HCT116 (cell line): ENCODE measurements around the gene OR2Y1. TPM values are rescaled to one million over a fixed set of nuclear protein-coding genes. Genes with fewer than 3 reads are reported as not detected.
"Not testable (repeated sequence)": the region's sequence is repeated elsewhere in the genome, so short reads cannot be mapped to it uniquely, and the experiment has no call there.

ENCODE experiments used
- ATAC-seq: fragments of 200-7000 bp; cut with Tn5 transposase; 2 replicates; pipeline ENCODE4 v1.9.1; 2020; ENCODE audit warnings: mild to moderate bottlenecking, moderate library complexity
- Bru-seq: library from RNA; stranded (reverse); fragments of 400-500 nt; gene quantifications from one replicate; lab custom pipeline; 2021; lab: Mats Ljungman, UMichigan
- BruChase-seq, 2 experiments: library from RNA; stranded (reverse); fragments of 400-500 nt; gene quantifications; one replicate each; lab custom pipeline; 2021; lab: Mats Ljungman, UMichigan
- BruUV-seq: library from RNA; stranded (reverse); fragments of 400-500 nt; replicated peaks from 2 replicates; lab custom pipeline; 2021; lab: Mats Ljungman, UMichigan
- CTCF ChIA-PET: fragments of 300-600 bp; sonication (Branson Sonifier 250); formaldehyde crosslinking; loops from one replicate; lab custom pipeline; 2021; ENCODE audit warnings: antibody characterized with exemption; lab: Charles Lee
- POLR2A ChIA-PET: fragments of 300-600, 350-600 bp; sonication (Branson Sonifier 250); formaldehyde crosslinking; loops from one replicate; lab custom pipeline; 2021; ENCODE audit warnings: antibody characterized with exemption; lab: Charles Lee
- RAD21 ChIA-PET, 2 experiments: fragments of 300-600 bp; sonication (Branson Sonifier 250); formaldehyde crosslinking; loops; one replicate each; lab custom pipeline; 2023; ENCODE audit warnings: low total read pairs in 2 of 2; ENCODE audit not compliant: uncharacterized antibody in 2 of 2, unreplicated experiment in 2 of 2, low non-redundant PET in 1 of 2; lab: Charles Lee
- DNase-seq: peaks from one replicate; pipeline ENCODE4 v3.0.0-alpha.2; 2010; ENCODE audit warnings: low read depth, low spot score
- H2AFZ ChIP-seq: fragments of 200-600 bp; shearing (Covaris generic), sonication (generic); 2 replicates; pipeline ENCODE4 v1.6.1; 2017; ENCODE audit warnings: low read depth, mixed run types, mixed read lengths, antibody characterized with exemption, low read length; ENCODE audit not compliant: poor library complexity, severe bottlenecking
- H3K27ac ChIP-seq: 2 replicates; pipeline ENCODE4 v1.5.1; 2012; ENCODE audit warnings: low read depth, low read length
- H3K27me3 ChIP-seq: fragments of 200-600 bp; sonication (generic); 2 replicates; pipeline ENCODE4 v1.6.1; 2016; ENCODE audit warnings: mixed run types, low read length, mixed read lengths; ENCODE audit not compliant: insufficient read depth
- H3K36me3 ChIP-seq, 2 experiments: fragments of 200-500 bp in 1 of 2; fragments of 200-600 bp in 1 of 2; sonication (Bioruptor generic) in 1 of 2; sonication (generic) in 1 of 2; 2 replicates each; pipeline versions ENCODE4 v1.5.1 to v1.6.1; 2014 to 2016; ENCODE audit warnings: low read length in 2 of 2, inconsistent platforms in 1 of 2, mixed read lengths in 1 of 2, mixed run types in 1 of 2; ENCODE audit not compliant: insufficient read depth in 2 of 2, control insufficient read depth in 1 of 2
- H3K4me1 ChIP-seq, 2 experiments: fragments of 200-600 bp in 1 of 2; sonication (generic) in 1 of 2; 2 replicates each; pipeline versions ENCODE4 v1.5.1 to v1.6.1; 2012 to 2017; ENCODE audit warnings: low read length in 2 of 2, inconsistent platforms in 1 of 2, mild to moderate bottlenecking in 1 of 2, mixed read lengths in 1 of 2, mixed run types in 1 of 2, moderate library complexity in 1 of 2; ENCODE audit not compliant: insufficient read depth in 2 of 2, control insufficient read depth in 1 of 2
- H3K4me2 ChIP-seq: fragments of 200-600 bp; sonication (generic); 2 replicates; pipeline ENCODE4 v1.6.1; 2017; ENCODE audit warnings: mixed run types, low read length, mixed read lengths
- H3K4me3 ChIP-seq, 2 experiments: fragments of 200-600 bp in 1 of 2; sonication (generic) in 1 of 2; replicated peaks in 1 of 2; 2 replicates each; pipeline ENCODE4 v1.5.1; 2011 to 2016; ENCODE audit warnings: low read length in 2 of 2, control low read depth in 1 of 2, low read depth in 1 of 2, mild to moderate bottlenecking in 1 of 2, mixed read lengths in 1 of 2, mixed run types in 1 of 2
- H3K79me2 ChIP-seq: fragments of 200-600 bp; sonication (generic); 2 replicates; pipeline ENCODE4 v1.6.1; 2017; ENCODE audit warnings: mild to moderate bottlenecking, mixed run types, low read length, moderate library complexity, mixed read lengths; ENCODE audit not compliant: insufficient read depth
- H3K9ac ChIP-seq: fragments of 200-600 bp; sonication (generic); 2 replicates; pipeline ENCODE4 v1.6.1; 2016; ENCODE audit warnings: low read length, mixed read lengths
- H3K9me2 ChIP-seq: fragments of 200-600 bp; sonication (generic), shearing (Covaris generic); 2 replicates; pipeline ENCODE4 v1.6.1; 2017; ENCODE audit warnings: mixed run types, mild to moderate bottlenecking, moderate library complexity; ENCODE audit not compliant: insufficient read depth
- H3K9me3 ChIP-seq, 2 experiments: fragments of 200-500 bp in 1 of 2; fragments of 200-600 bp in 1 of 2; sonication (Bioruptor generic) in 1 of 2; sonication (generic) in 1 of 2; 2 replicates each; pipeline ENCODE4 v1.6.1; 2014 to 2017; ENCODE audit warnings: low read length in 2 of 2, mixed read lengths in 2 of 2, inconsistent platforms in 1 of 2, low read depth in 1 of 2, mild to moderate bottlenecking in 1 of 2, mixed run types in 1 of 2, moderate library complexity in 1 of 2; ENCODE audit not compliant: control insufficient read depth in 1 of 2, insufficient read depth in 1 of 2
- H4K20me1 ChIP-seq: fragments of 200-600 bp; sonication (generic), shearing (Covaris generic); 2 replicates; pipeline ENCODE4 v1.6.1; 2017; ENCODE audit warnings: mixed run types, mild to moderate bottlenecking, moderate library complexity; ENCODE audit not compliant: insufficient read depth
- ATF3 ChIP-seq: IDR thresholded peaks from 2 replicates; pipeline ENCODE4 v1.6.1; 2012
- CBX3 ChIP-seq: IDR thresholded peaks from 2 replicates; pipeline ENCODE4 v1.6.1; 2012; ENCODE audit warnings: low read depth
- CTCF ChIP-seq, 3 experiments: fragments of 200-600 bp in 1 of 3; sonication (generic) in 1 of 3; IDR thresholded peaks in 2 of 3; conservative IDR thresholded peaks in 1 of 3; 2 replicates each; pipeline ENCODE4 v1.5.1; 2012 to 2017; ENCODE audit warnings: low read depth in 2 of 3, low read length in 2 of 3, antibody characterized with exemption in 1 of 3, borderline replicate concordance in 1 of 3, control low read depth in 1 of 3, mild to moderate bottlenecking in 1 of 3, mixed read lengths in 1 of 3, mixed run types in 1 of 3, moderate library complexity in 1 of 3; ENCODE audit not compliant: insufficient read depth in 1 of 3
- EGR1 ChIP-seq: IDR thresholded peaks from 2 replicates; pipeline ENCODE4 v1.6.1; 2012; ENCODE audit warnings: low read depth
- ELF1 ChIP-seq: IDR thresholded peaks from 2 replicates; pipeline ENCODE4 v1.6.1; 2012; ENCODE audit warnings: low read depth, borderline replicate concordance
- EZH2phosphoT487 ChIP-seq: fragments of 200-600 bp; IDR thresholded peaks from 2 replicates; pipeline ENCODE4 v1.6.1; 2018; ENCODE audit warnings: antibody characterized with exemption, borderline replicate concordance
- FOSL1 ChIP-seq: IDR thresholded peaks from 2 replicates; pipeline ENCODE4 v1.6.1; 2012; ENCODE audit warnings: low read depth
- POLR2AphosphoS5 ChIP-seq: IDR thresholded peaks from 2 replicates; pipeline ENCODE4 v1.6.1; 2011; ENCODE audit warnings: mild to moderate bottlenecking, low read depth, low read length, moderate library complexity
- REST ChIP-seq: IDR thresholded peaks from 2 replicates; pipeline ENCODE4 v1.6.1; 2012; ENCODE audit warnings: low read depth
- SRF ChIP-seq: IDR thresholded peaks from 2 replicates; pipeline ENCODE4 v1.6.1; 2012; ENCODE audit warnings: low read depth
- YY1 ChIP-seq: IDR thresholded peaks from 2 replicates; pipeline ENCODE4 v1.6.1; 2011; ENCODE audit warnings: low read length, low read depth, moderate library complexity, mild to moderate bottlenecking; ENCODE audit not compliant: insufficient replicate concordance; ENCODE audit errors: extremely low read depth
- ZFX ChIP-seq: fragments of 450-650 bp; IDR thresholded peaks from 2 replicates; pipeline ENCODE4 v1.6.1; 2017
- ZNF274 ChIP-seq: fragments of 200-500 bp; sonication (Bioruptor generic); IDR thresholded peaks from 2 replicates; pipeline ENCODE4 v1.6.1; 2014; ENCODE audit warnings: mild to moderate bottlenecking, low read depth, low read length, inconsistent platforms
- intact Hi-C: fragments of 100-400 bp; cut with micrococcal nuclease; formaldehyde crosslinking; loops from 2 replicates; pipeline ENCODE4 v1.10.0; 2022
- long read RNA-seq: library from polyadenylated mRNA; unstranded; transcript quantifications from one replicate; pipeline ENCODE4 v2.0.0, GENCODE V29; 2021; ENCODE audit not compliant: unreplicated experiment
- polyA plus RNA-seq: library from polyadenylated mRNA; unstranded; fragments of >200 nt; gene quantifications from 2 replicates; pipeline ENCODE4 v1.2.1, GENCODE V29; 2012; ENCODE audit warnings: missing spikeins
- total RNA-seq: library from RNA; stranded (reverse); gene quantifications from one replicate; pipeline ENCODE4 v1.2.1, GENCODE V29; 2021; ENCODE audit not compliant: unreplicated experiment

OR2Y1 gene
- total RNA-seq, result not detected
- polyA plus RNA-seq, result not detected in 2 replicates
- Bru-seq, nascent RNA, result not detected
- not detected for BruChase-seq, experiment 1, labeled RNA remaining after a 6-hour chase
- BruChase-seq, experiment 2, labeled RNA remaining after a 2-hour chase, result not detected
- long read RNA-seq, result 0 reads

GRCh38 chr5:180739958-180740357, at the start of gene OR2Y1:
Gene OR2Y1 (minus strand): TSS chr5:180740058. CDS start chr5:180740058, 0 bp downstream.
- TF ChIP-seq ZNF274, result no peak
- TF ChIP-seq EZH2phosphoT487, result no peak
- TF ChIP-seq CTCF (IDR thresholded peaks at IDR 0.05 in 2 of 3, conservative IDR thresholded peaks at IDR 0.05 in 1 of 3; ENCODE audit: borderline replicate concordance in 1 of 3, insufficient read depth in 1 of 3, low read depth in 2 of 3, low read length in 2 of 3), result no peak
- no peak for TF ChIP-seq ATF3
- no peak for TF ChIP-seq EGR1
- no peak for TF ChIP-seq ELF1
- no peak for TF ChIP-seq ZFX
- no peak for TF ChIP-seq REST
- TF ChIP-seq YY1, result no peak
- no peak for TF ChIP-seq CBX3
- TF ChIP-seq FOSL1, result no peak
- no peak for TF ChIP-seq POLR2AphosphoS5
- TF ChIP-seq SRF, result no peak
- TF ChIP-seq, all 23 proteins: peak for 0
- no peaks in the 10 kb centered on the region for H3K79me2 ChIP-seq
- POLR2A ChIA-PET, result no interaction called here
- H3K36me3 ChIP-seq, result no peaks in the 10 kb centered on the region
- no peak within 1 kb of the TSS for H3K4me2 ChIP-seq
- DNase-seq (no peak), ATAC-seq (no peak)
- no peak within 1 kb of the TSS for H3K4me3 ChIP-seq
- RAD21 ChIA-PET, result no interaction called here
- H3K27me3 ChIP-seq, result peaks cover 17% of the 10 kb centered on the region
- no peaks in the 10 kb centered on the region for H3K9me3 ChIP-seq
- no peaks in the 10 kb centered on the region for H3K4me1 ChIP-seq
- H3K9ac ChIP-seq, result no peak within 1 kb of the TSS
- CTCF ChIA-PET, result no interaction called here
- no peaks in the 10 kb centered on the region for H3K9me2 ChIP-seq
- H4K20me1 ChIP-seq, result no peaks in the 10 kb centered on the region
- no TSS peak for BruUV-seq
- H2AFZ ChIP-seq, result no peak within 1 kb of the TSS
- intact Hi-C loops, result no loop called here
- H3K27ac ChIP-seq, result no peak within 1 kb of the TSS

- ATAC-seq, H3K27me3 ChIP-seq, H3K4me2 ChIP-seq, BruUV-seq, H3K4me1 ChIP-seq, H3K9me2 ChIP-seq, H4K20me1 ChIP-seq, H3K4me3 ChIP-seq, H2AFZ ChIP-seq, H3K27ac ChIP-seq, H3K9ac ChIP-seq, CTCF ChIA-PET, DNase-seq, RAD21 ChIA-PET, POLR2A ChIA-PET, H3K36me3 ChIP-seq, H3K9me3 ChIP-seq: not testable (repeated sequence)
- intact Hi-C loops, result loop anchor here (10.0 kb wide), 1 partner anchor 286 kb away; no protein-coding TSS in a partner anchor
- peaks cover 20% of the 10 kb centered on the region for H3K79me2 ChIP-seq
These were observed 49.0 kb upstream of the OR2Y1 start for GRCh38 chr5:180788651-180789410.
